GM12878 (cell line): ENCODE results near the gene ARL11. TPM values are rescaled to one million over a fixed set of nuclear protein-coding genes. Genes with fewer than 3 reads are reported as not detected.
A peak's percentile ranks its signal among the peaks of the same experiment; 100 is the strongest.

Experiments
- ASH2L ChIP-seq: fragments of 300-600, 200-600 bp; sonication (generic); IDR thresholded peaks from 2 replicates; pipeline ENCODE4 v1.6.1; 2017; ENCODE audit warnings: low read depth, mild to moderate bottlenecking, borderline replicate concordance
- BHLHE40 ChIP-seq, 2 experiments: fragments of 450-650 bp in 1 of 2; IDR thresholded peaks; 2 replicates each; pipeline ENCODE4 v1.6.1; 2011 to 2017; ENCODE audit warnings: low read depth in 2 of 2, borderline replicate concordance in 1 of 2, improper control_type of control experiment in 1 of 2, low read length in 1 of 2, mild to moderate bottlenecking in 1 of 2
- DPF2 ChIP-seq: fragments of 450-650 bp; IDR thresholded peaks from 2 replicates; pipeline ENCODE4 v1.6.1; 2017; ENCODE audit warnings: mild to moderate bottlenecking
- EGR1 ChIP-seq, 2 experiments: IDR thresholded peaks; 1 replicate in 1 of 2; 2 replicates in 1 of 2; pipeline ENCODE4 v1.6.1; 2011 to 2012; ENCODE audit warnings: low read depth in 2 of 2, low read length in 2 of 2, borderline replicate concordance in 1 of 2, mild to moderate bottlenecking in 1 of 2, moderate library complexity in 1 of 2
- GATAD2B ChIP-seq: fragments of 450-650 bp; conservative IDR thresholded peaks from 2 replicates; pipeline ENCODE4 v1.6.1; 2017; ENCODE audit warnings: low read depth, mild to moderate bottlenecking, moderate library complexity
- HDGF ChIP-seq: fragments of 450-650 bp; IDR thresholded peaks from 2 replicates; pipeline ENCODE4 v1.6.1; 2016; ENCODE audit warnings: antibody characterized with exemption
- IRF4 ChIP-seq: IDR thresholded peaks from 2 replicates; pipeline ENCODE4 v1.6.1; 2011; ENCODE audit warnings: low read depth, low read length
- KDM1A ChIP-seq: fragments of 200-600 bp; sonication (generic); IDR thresholded peaks from 2 replicates; pipeline ENCODE4 v1.6.1; 2016; ENCODE audit warnings: borderline replicate concordance
- LARP7 ChIP-seq: fragments of 450-650 bp; IDR thresholded peaks from 2 replicates; pipeline ENCODE4 v1.6.1; 2017; ENCODE audit warnings: mild to moderate bottlenecking
- MAX ChIP-seq: IDR thresholded peaks from 2 replicates; pipeline ENCODE4 v1.6.1; 2012; ENCODE audit warnings: low read depth, low read length, improper control_type of control experiment
- NKRF ChIP-seq: fragments of 450-650 bp; conservative IDR thresholded peaks from 2 replicates; pipeline ENCODE4 v1.6.1; 2017; ENCODE audit warnings: mild to moderate bottlenecking, moderate library complexity
- POLR2A ChIP-seq: IDR thresholded peaks from 2 replicates; pipeline ENCODE4 v1.6.1; 2011; ENCODE audit warnings: low read depth, mild to moderate bottlenecking, low read length
- POLR2AphosphoS2 ChIP-seq: IDR thresholded peaks from 2 replicates; pipeline ENCODE4 v1.6.1; 2011; ENCODE audit warnings: low read depth, mild to moderate bottlenecking, low read length, improper control_type of control experiment, moderate library complexity
- POLR2AphosphoS5 ChIP-seq: IDR thresholded peaks from 2 replicates; pipeline ENCODE4 v1.6.1; 2011; ENCODE audit warnings: mild to moderate bottlenecking, low read length, inconsistent platforms
- RB1 ChIP-seq: fragments of 450-650 bp; formaldehyde crosslinking; IDR thresholded peaks from 2 replicates; pipeline ENCODE4 v1.6.1; 2017; ENCODE audit warnings: mild to moderate bottlenecking, borderline replicate concordance
- RELA ChIP-seq: fragments of 450-650 bp; IDR thresholded peaks from 2 replicates; pipeline ENCODE4 v1.8.0; 2014; ENCODE audit warnings: borderline replicate concordance; ENCODE audit not compliant: partially characterized antibody
- RUNX3 ChIP-seq: IDR thresholded peaks from 2 replicates; pipeline ENCODE4 v1.6.1; 2012; ENCODE audit warnings: low read length, inconsistent platforms
- SMAD5 ChIP-seq: IDR thresholded peaks from 2 replicates; pipeline ENCODE4 v1.6.1; 2016; ENCODE audit warnings: antibody characterized with exemption, low read depth
- SRF ChIP-seq, 2 experiments: IDR thresholded peaks; 2 replicates each; pipeline ENCODE4 v1.6.1; 2011; ENCODE audit warnings: low read depth in 2 of 2, low read length in 2 of 2, mild to moderate bottlenecking in 1 of 2, moderate library complexity in 1 of 2
- USF2 ChIP-seq: IDR thresholded peaks from 2 replicates; pipeline ENCODE4 v1.6.1; 2011; ENCODE audit warnings: low read depth, low read length, improper control_type of control experiment, borderline replicate concordance
- YBX1 ChIP-seq: fragments of 450-650 bp; IDR thresholded peaks from 2 replicates; pipeline ENCODE4 v1.6.1; 2016; ENCODE audit warnings: antibody characterized with exemption
- YY1 ChIP-seq: IDR thresholded peaks from 2 replicates; pipeline ENCODE4 v1.6.1; 2011; ENCODE audit warnings: low read depth, mild to moderate bottlenecking, low read length
- ZNF687 ChIP-seq: fragments of 450-650 bp; IDR thresholded peaks from 2 replicates; pipeline ENCODE4 v1.6.1; 2017; ENCODE audit warnings: mild to moderate bottlenecking, moderate library complexity
- ZSCAN29 ChIP-seq: fragments of 450-650 bp; IDR thresholded peaks from 2 replicates; pipeline ENCODE4 v1.6.1; 2017; ENCODE audit warnings: mild to moderate bottlenecking, moderate library complexity
- polyA plus RNA-seq, 11 experiments: library from polyadenylated mRNA; depleted of rRNA in 4 of 11; unstranded in 6 of 11; stranded (reverse) in 5 of 11; fragments of >200 nt; fragmentation: Nextera tagmentation in 4 of 11; fragmentation: Illumina TruSeq in 1 of 11; extraction: Ambion mirVana in 4 of 11; extraction: Trizol in 1 of 11; gene quantifications; 1 replicate in 1 of 11; 2 replicates in 10 of 11; pipeline versions ENCODE4 v1.2.1 to v1.2.3, GENCODE V29; 2011 to 2016; ENCODE audit warnings: inconsistent platforms in 2 of 11, missing spikeins in 2 of 11, low read depth in 1 of 11
- total RNA-seq, 4 experiments: library from RNA; depleted of rRNA in 3 of 4; stranded (reverse); fragments of >200 nt in 3 of 4; fragmentation: Illumina TruSeq in 1 of 4; extraction: Trizol in 1 of 4; gene quantifications; 2 replicates each; pipeline versions ENCODE4 v1.2.1 to v1.2.3, GENCODE V29; 2013 to 2021

The ARL11 gene
- total and polyA plus RNA-seq, 10 of the 15 experiments (the other 5 are each of a cell fraction or from before 2014, with no cell fraction given): 2.0 to 7.2 (median 4.4) TPM

GRCh38 chr13:49585220-49586157 is 42.8 kb upstream of the ARL11 start, which contains the start of gene RCBTB1 (continued):
- TF ChIP-seq NKRF (peak; percentile 76; the same call in 1 of the 2 replicates), HDGF (no peak), POLR2A (peak; percentile 81), DPF2 (peak; percentile 59), LARP7 (peak; percentile 45; the same call in 1 of the 2 replicates), YY1 (0 out of 2 replicates have a peak, but pooled peaks have one; percentile 10), SRF (IDR thresholded peaks at IDR 0.05; ENCODE audit: low read depth in 2 of 2, low read length in 2 of 2) (no peak), GATAD2B (peak; percentile 87), YBX1 (no peak), ZNF687 (0 out of 2 replicates have a peak, but pooled peaks have one; percentile 42), ZSCAN29 (no peak), RB1 (peak; percentile 77; the same call in 1 of the 2 replicates), USF2 (peak; percentile 97), POLR2AphosphoS5 (peak; percentile 30; the same call in 1 of the 2 replicates), POLR2AphosphoS2 (no peak), RELA (peak; percentile 86), IRF4 (no peak), BHLHE40 (IDR thresholded peaks at IDR 0.05; ENCODE audit: borderline replicate concordance in 1 of 2, low read depth in 2 of 2, low read length in 1 of 2) (peak; percentile 82 to 97; a peak in 3 of 4 replicates), SMAD5 (no peak), EGR1 (IDR thresholded peaks at IDR 0.05; ENCODE audit: borderline replicate concordance in 1 of 2, low read depth in 2 of 2, low read length in 2 of 2) (0 out of 3 replicates have a peak, but pooled peaks of 1 of the 2 experiments have one; percentile 2), MAX (peak; percentile 84), ASH2L (0 out of 2 replicates have a peak, but pooled peaks have one; percentile 41), KDM1A (no peak), RUNX3 (0 out of 2 replicates have a peak, but pooled peaks have one; percentile 27)
